ENCODE results near the gene PSMD8. TPM values are rescaled to one million over a fixed set of nuclear protein-coding genes. Genes with fewer than 3 reads are reported as not detected.
"Not testable (repeated sequence)": the region's sequence is repeated elsewhere in the genome, so short reads cannot be mapped to it uniquely, and the experiment has no call there.

PSMD8 gene
- total RNA-seq, 1 donor from 2014 or later, result 232 TPM

GRCh38 chr19:38361633-38362075 is 12.7 kb upstream of the PSMD8 start:
- DNase-seq (ENCODE audit: extremely low read depth, low read depth, low spot score), result no peak

GRCh38 chr19:38362076-38362945 is 12.1 kb upstream of the PSMD8 start:
- DNase-seq (ENCODE audit: extremely low read depth, low read depth, low spot score), result no peak

- not testable (repeated sequence) for DNase-seq (ENCODE audit: extremely low read depth, low read depth, low spot score)
Measured at GRCh38 chr19:38362946-38363688, 11.3 kb upstream of the PSMD8 start.

- no peak for DNase-seq (ENCODE audit: extremely low read depth, low read depth, low spot score)
Measured at GRCh38 chr19:38367041-38367440, 7.3 kb upstream of the PSMD8 start.

- no peak for DNase-seq (ENCODE audit: extremely low read depth, low read depth, low spot score)
Measured at GRCh38 chr19:38369584-38369983, 4.8 kb upstream of the PSMD8 start.

GRCh38 chr19:38370299-38370698 is 4.1 kb upstream of the PSMD8 start:
- DNase-seq (ENCODE audit: extremely low read depth, low read depth, low spot score), result no peak

GRCh38 chr19:38371081-38371480 is 3.3 kb upstream of the PSMD8 start:
- no peak for DNase-seq (ENCODE audit: extremely low read depth, low read depth, low spot score)

GRCh38 chr19:38373907-38374331 is 452 bp upstream of the PSMD8 start:
- no peak for DNase-seq (ENCODE audit: extremely low read depth, low read depth, low spot score)

- DNase-seq (ENCODE audit: extremely low read depth, low read depth, low spot score), result no peak
Measured at GRCh38 chr19:38375098-38375493, 725 bp downstream of the PSMD8 start.

- no peak for DNase-seq (ENCODE audit: extremely low read depth, low read depth, low spot score)
Measured at GRCh38 chr19:38375748-38376147, 1.4 kb downstream of the PSMD8 start.

- no peak for DNase-seq (ENCODE audit: extremely low read depth, low read depth, low spot score)
Measured at GRCh38 chr19:38376576-38376975, 2.2 kb downstream of the PSMD8 start.

GRCh38 chr19:38377052-38377451 is 2.7 kb downstream of the PSMD8 start:
- no peak for DNase-seq (ENCODE audit: extremely low read depth, low read depth, low spot score)

- no peak for DNase-seq (ENCODE audit: extremely low read depth, low read depth, low spot score)
Measured at GRCh38 chr19:38378866-38379265, 4.5 kb downstream of the PSMD8 start.

- no peak for DNase-seq (ENCODE audit: extremely low read depth, low read depth, low spot score)
Measured at GRCh38 chr19:38381138-38381537, 6.8 kb downstream of the PSMD8 start.

- no peak for DNase-seq (ENCODE audit: extremely low read depth, low read depth, low spot score)
Measured at GRCh38 chr19:38383184-38383583, 8.8 kb downstream of the PSMD8 start.

- no peak for DNase-seq (ENCODE audit: extremely low read depth, low read depth, low spot score)
Measured at GRCh38 chr19:38383743-38384142, 9.4 kb downstream of the PSMD8 start.

- DNase-seq (ENCODE audit: extremely low read depth, low read depth, low spot score), result no peak
Measured at GRCh38 chr19:38384209-38385027, 10.0 kb downstream of the PSMD8 start.

- DNase-seq (ENCODE audit: extremely low read depth, low read depth, low spot score), result no peak
Measured at GRCh38 chr19:38385057-38385803, 10.9 kb downstream of the PSMD8 start.

- DNase-seq (ENCODE audit: extremely low read depth, low read depth, low spot score), result no peak
Measured at GRCh38 chr19:38385804-38386257, 11.5 kb downstream of the PSMD8 start.

GRCh38 chr19:38386300-38386970 is 12.1 kb downstream of the PSMD8 start:
- no peak for DNase-seq (ENCODE audit: extremely low read depth, low read depth, low spot score)

All from glomerular endothelial cell (primary cell).